Peyer's patch (tissue), 4 donors: ENCODE results near the gene MLXIP.

ENCODE experiments used
- POLR2A ChIP-seq, 2 donors: fragments of 450-650 bp; IDR thresholded peaks; one replicate each; pipeline ENCODE4 v1.5.1; 2017; ENCODE audit warnings: antibody characterized with exemption in 2 of 2, mild to moderate bottlenecking in 2 of 2, moderate library complexity in 2 of 2
- TF ChIP-seq, protein P1 (sequence below), 6 experiments: fragments of 450-650 bp in 4 of 6; fragments of 200-600 bp in 2 of 6; sonication (generic) in 1 of 6; IDR thresholded peaks; one replicate each; pipeline ENCODE4 v1.5.1; 2017 to 2019; ENCODE audit warnings: antibody characterized with exemption in 6 of 6, mild to moderate bottlenecking in 3 of 6, moderate library complexity in 1 of 6

DNA sequence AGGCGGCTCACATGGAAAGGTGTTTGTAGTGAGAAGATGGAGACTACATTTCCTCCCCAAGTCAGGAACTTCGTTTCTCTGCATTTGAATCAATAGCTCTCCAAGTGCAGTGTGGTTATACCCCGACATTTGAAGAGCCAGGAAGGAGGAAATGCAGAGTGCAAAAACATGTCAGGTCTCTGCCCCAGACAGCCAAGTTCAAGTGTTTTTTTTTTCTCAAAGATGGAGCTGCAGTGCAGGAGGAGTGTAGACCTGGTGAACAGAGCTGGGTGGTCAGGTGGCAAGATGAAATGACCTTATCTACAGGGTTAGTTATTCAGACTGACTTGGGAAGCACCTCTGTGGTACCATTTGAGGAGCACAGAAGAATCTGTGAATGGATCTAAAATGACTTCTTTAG, 21.3 kb downstream of the MLXIP start:
- TF ChIP-seq, protein P1, sequence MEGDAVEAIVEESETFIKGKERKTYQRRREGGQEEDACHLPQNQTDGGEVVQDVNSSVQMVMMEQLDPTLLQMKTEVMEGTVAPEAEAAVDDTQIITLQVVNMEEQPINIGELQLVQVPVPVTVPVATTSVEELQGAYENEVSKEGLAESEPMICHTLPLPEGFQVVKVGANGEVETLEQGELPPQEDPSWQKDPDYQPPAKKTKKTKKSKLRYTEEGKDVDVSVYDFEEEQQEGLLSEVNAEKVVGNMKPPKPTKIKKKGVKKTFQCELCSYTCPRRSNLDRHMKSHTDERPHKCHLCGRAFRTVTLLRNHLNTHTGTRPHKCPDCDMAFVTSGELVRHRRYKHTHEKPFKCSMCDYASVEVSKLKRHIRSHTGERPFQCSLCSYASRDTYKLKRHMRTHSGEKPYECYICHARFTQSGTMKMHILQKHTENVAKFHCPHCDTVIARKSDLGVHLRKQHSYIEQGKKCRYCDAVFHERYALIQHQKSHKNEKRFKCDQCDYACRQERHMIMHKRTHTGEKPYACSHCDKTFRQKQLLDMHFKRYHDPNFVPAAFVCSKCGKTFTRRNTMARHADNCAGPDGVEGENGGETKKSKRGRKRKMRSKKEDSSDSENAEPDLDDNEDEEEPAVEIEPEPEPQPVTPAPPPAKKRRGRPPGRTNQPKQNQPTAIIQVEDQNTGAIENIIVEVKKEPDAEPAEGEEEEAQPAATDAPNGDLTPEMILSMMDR (IDR thresholded peaks at IDR 0.05) = no peak
- TF ChIP-seq POLR2A (IDR thresholded peaks at IDR 0.05) = no peak
